ENCODE data around the gene TGFBR2.

GRCh38 chr3:30721314-30721634 is 114.9 kb downstream of the TGFBR2 start:
- no peak for TF ChIP-seq EP300 (IDR thresholded peaks at IDR 0.05)
- no peak for TF ChIP-seq CTCF (IDR thresholded peaks at IDR 0.05)
- no peak for TF ChIP-seq POLR2A (IDR thresholded peaks at IDR 0.05)
